ENCODE results near the gene IFITM2.
"Not testable (repeated sequence)": the region's sequence is repeated elsewhere in the genome, so short reads cannot be mapped to it uniquely, and the experiment has no call there.

The IFITM2 gene

GRCh38 chr11:282171-282570 is 25.4 kb upstream of the IFITM2 start:
- no peak overlapping the region for H3K4me3 ChIP-seq (ENCODE audit: low read depth, low read length)
- DNase-seq (ENCODE audit: low read depth): no peak
- TF ChIP-seq CTCF (IDR thresholded peaks at IDR 0.05; ENCODE audit: control insufficient read depth, extremely low read depth, insufficient read depth): no peak

- TF ChIP-seq CTCF (IDR thresholded peaks at IDR 0.05; ENCODE audit: control insufficient read depth, extremely low read depth, insufficient read depth): no peak
- no peak for DNase-seq (ENCODE audit: low read depth)
- no peak overlapping the region for H3K4me3 ChIP-seq (ENCODE audit: low read depth, low read length)
Measured at GRCh38 chr11:282630-283360, 24.8 kb upstream of the IFITM2 start.

- DNase-seq (ENCODE audit: low read depth): no peak
- H3K4me3 ChIP-seq (ENCODE audit: low read depth, low read length): no peak overlapping the region
- no peak for TF ChIP-seq CTCF (IDR thresholded peaks at IDR 0.05; ENCODE audit: control insufficient read depth, extremely low read depth, insufficient read depth)
Measured at GRCh38 chr11:283405-284104, 24.1 kb upstream of the IFITM2 start.

DNA sequence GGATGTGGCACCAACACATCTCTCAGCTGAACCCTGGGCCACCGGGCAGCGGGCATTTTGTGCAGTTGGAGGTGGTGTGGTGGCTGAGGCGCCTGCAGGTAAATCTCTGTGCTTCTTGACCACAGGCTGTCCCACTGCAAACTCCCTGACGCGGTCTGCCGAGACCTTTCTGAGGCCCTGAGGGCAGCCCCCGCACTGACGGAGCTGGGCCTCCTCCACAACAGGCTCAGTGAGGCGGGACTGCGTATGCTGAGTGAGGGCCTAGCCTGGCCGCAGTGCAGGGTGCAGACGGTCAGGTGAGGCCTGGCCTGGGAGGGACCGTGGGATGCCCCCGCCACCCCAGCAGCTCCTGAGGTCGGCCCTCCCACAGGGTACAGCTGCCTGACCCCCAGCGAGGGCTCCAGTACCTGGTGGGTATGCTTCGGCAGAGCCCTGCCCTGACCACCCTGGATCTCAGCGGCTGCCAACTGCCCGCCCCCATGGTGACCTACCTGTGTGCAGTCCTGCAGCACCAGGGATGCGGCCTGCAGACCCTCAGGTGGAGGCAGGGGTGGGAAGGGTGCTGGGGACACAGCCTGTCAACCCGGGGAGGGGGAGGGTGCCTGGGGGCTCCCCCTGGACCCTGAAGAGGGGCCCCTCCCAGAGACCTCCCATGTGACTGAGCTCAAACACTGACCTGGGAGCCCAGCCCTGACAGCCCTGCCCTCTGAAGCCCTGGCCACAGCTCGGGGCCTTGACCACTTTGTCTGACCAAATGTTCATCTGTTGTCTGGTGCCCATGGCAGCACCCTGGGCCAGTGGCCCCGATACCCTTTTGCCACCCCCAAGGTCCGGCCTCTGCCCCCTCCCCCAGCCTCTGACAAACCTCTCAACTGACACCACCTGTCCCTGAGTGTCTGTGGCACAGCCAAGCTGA is 23.3 kb upstream of the IFITM2 start:
- DNase-seq (ENCODE audit: low read depth): no peak
- no peak for TF ChIP-seq CTCF (IDR thresholded peaks at IDR 0.05; ENCODE audit: control insufficient read depth, extremely low read depth, insufficient read depth)

DNA sequence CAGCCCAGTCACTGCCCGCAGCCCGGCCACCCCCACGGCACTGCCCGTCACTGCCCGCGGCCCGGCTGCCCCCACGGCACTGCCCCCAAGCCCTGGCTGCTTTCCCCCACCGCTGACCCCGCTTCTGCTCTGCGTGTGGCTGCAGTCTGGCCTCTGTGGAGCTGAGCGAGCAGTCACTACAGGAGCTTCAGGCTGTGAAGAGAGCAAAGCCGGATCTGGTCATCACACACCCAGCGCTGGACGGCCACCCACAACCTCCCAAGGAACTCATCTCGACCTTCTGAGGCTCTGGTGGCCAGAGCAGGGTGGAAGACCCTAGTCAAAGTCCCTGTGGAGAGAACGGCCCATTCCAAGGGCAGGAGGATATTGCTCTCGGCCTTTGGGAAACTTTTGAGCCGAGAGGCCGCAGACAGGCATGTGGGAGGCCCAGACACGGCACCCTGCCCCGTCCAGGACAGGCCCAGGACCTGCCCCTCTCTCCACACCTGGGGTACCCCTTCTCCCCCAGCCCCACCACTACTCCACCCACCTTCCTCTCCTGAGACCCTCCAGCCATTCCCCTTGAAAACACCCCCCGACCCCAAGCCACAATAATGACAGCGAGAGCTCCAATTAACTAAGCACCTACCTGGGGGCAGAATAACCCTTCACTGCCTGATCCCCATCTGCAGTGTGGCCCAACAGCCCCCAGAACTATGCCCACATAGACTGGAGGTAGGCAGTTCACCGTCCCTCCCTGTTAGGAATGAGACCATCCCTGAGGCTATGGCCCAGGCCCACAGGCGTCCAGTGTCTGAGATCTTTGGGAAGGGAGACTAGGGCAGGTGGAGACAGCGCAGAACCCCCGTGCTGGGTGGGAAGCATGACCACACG is 22.4 kb upstream of the IFITM2 start:
- no peak overlapping the region for H3K4me3 ChIP-seq (ENCODE audit: low read depth, low read length)
- TF ChIP-seq CTCF (IDR thresholded peaks at IDR 0.05; ENCODE audit: control insufficient read depth, extremely low read depth, insufficient read depth): no peak
- no peak for DNase-seq (ENCODE audit: low read depth)

More for the DNA sequence above, 23.3 kb upstream of the IFITM2 start:
- H3K4me3 ChIP-seq (ENCODE audit: low read depth, low read length): no peak overlapping the region

GRCh38 chr11:285894-286220 is 21.8 kb upstream of the IFITM2 start:
- TF ChIP-seq CTCF (IDR thresholded peaks at IDR 0.05; ENCODE audit: control insufficient read depth, extremely low read depth, insufficient read depth): no peak
- no peak for DNase-seq (ENCODE audit: low read depth)
- no peak overlapping the region for H3K4me3 ChIP-seq (ENCODE audit: low read depth, low read length)

DNA sequence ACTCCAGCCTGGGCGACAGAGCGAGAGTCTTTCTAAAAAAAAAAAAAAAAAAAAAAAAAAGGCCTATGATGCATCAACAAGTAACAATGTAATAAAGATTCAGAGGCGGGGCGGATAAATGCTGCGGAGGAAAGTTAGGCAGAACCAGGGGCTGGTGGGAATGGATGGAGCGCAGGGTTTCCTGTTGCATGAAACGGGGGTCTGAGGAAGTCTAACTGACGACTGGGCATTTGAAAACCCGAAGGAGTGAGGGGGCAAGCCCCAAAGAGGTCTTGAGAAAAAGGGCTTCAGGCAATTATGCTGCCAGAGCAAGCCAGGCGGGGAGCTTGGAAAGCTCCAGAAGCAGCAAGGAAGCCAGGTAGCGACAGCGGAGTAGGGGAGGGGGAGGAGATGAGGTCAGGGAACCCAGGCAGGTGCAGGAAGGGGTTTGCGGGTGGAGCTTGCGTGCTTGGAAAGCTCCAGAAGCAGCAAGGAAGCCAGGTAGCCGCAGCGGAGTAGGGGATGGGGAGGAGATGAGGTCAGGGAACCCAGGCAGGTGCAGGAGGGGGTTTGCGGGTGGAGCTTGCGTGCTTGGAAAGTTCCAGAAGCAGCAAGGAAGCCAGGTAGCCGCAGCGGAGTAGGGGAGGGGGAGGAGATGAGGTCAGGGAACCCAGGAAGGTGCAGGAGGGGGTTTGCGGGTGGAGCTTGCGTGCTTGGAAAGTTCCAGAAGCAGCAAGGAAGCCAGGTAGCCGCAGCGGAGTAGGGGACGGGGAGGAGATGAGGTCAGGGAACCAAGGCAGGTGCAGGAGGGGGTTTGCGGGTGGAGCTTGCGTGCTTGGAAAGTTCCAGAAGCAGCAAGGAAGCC is 20.4 kb upstream of the IFITM2 start:
- DNase-seq (ENCODE audit: low read depth); H3K4me3 ChIP-seq (ENCODE audit: low read depth, low read length): not testable (repeated sequence)

Data from LNCaP clone FGC (cell line).